Adrenal gland (tissue), 12 donors: ENCODE data around the gene ZMAT5. TPM values are rescaled to one million over a fixed set of nuclear protein-coding genes. Genes with fewer than 3 reads are reported as not detected.

ENCODE experiments used
- DNase-seq, 7 donors: peaks; one replicate each; pipeline ENCODE4 v3.0.0-alpha.2; 2019 to 2020
- H3K27ac ChIP-seq, 5 donors: fragments of 200-600 bp; sonication (generic) in 4 of 5; 1 replicate in 3 of 5; 2 replicates in 2 of 5; pipeline versions ENCODE4 v1.5.1 to v1.8.0; 2016 to 2020; ENCODE audit warnings: mild to moderate bottlenecking in 1 of 5
- H3K27me3 ChIP-seq: fragments of 200-600 bp; 2 replicates; pipeline ENCODE4 v1.8.0; 2021
- H3K36me3 ChIP-seq, 2 donors: fragments of 200-600 bp; replicated peaks in 1 of 2; 1 replicate in 1 of 2; 2 replicates in 1 of 2; pipeline versions ENCODE4 v1.5.1 to v1.8.0; 2018 to 2022
- H3K4me1 ChIP-seq, 2 donors: fragments of 200-600 bp; replicated peaks in 1 of 2; 1 replicate in 1 of 2; 2 replicates in 1 of 2; pipeline versions ENCODE4 v1.5.1 to v1.8.0; 2018 to 2021
- H3K4me3 ChIP-seq, 4 donors: fragments of 200-600 bp; sonication (generic) in 3 of 4; one replicate each; pipeline ENCODE4 v1.5.1; 2016 to 2018
- H3K9me3 ChIP-seq, 3 donors: fragments of 200-600 bp; sonication (generic) in 1 of 3; replicated peaks in 1 of 3; 1 replicate in 2 of 3; 2 replicates in 1 of 3; pipeline versions ENCODE4 v1.5.1 to v1.8.0; 2016 to 2021
- CTCF ChIP-seq, 6 experiments: fragments of 450-650 bp in 4 of 6; fragments of 200-600 bp in 2 of 6; sonication (generic) in 1 of 6; IDR thresholded peaks; 1 replicate in 5 of 6; 2 replicates in 1 of 6; pipeline versions ENCODE4 v1.5.1 to v1.8.0; 2016 to 2021; ENCODE audit warnings: antibody characterized with exemption in 6 of 6, mild to moderate bottlenecking in 2 of 6, moderate library complexity in 1 of 6
- POLR2A ChIP-seq, 2 donors: fragments of 450-650 bp; IDR thresholded peaks; one replicate each; pipeline ENCODE4 v1.6.1; 2017; ENCODE audit warnings: antibody characterized with exemption in 2 of 2, mild to moderate bottlenecking in 2 of 2, moderate library complexity in 1 of 2
- WGBS, 4 donors: extraction: QIAGEN DNeasy Blood & Tissue Kit in 2 of 4; methylation state at CpG; one replicate each; pipeline versions ENCODE4 v1.1.5 to v1.1.7; 2013 to 2017; 5-methylcytosine and 5-hydroxymethylcytosine counted together
- intact Hi-C, 2 donors: fragments of 100-400 bp; cut with DNase I; formaldehyde crosslinking; loops; one replicate each; pipeline versions ENCODE4 v1.14.1 to v1.15.0; 2022 to 2023
- polyA plus RNA-seq, 3 donors: library from polyadenylated mRNA; stranded (reverse); fragments of 200-250 nt in 2 of 3; fragments of 350-450 nt in 1 of 3; fragmentation: Illumina TruSeq in 1 of 3; extraction: RNeasy Lipid Tissue Mini Kit (QIAGEN cat#74804) in 1 of 3; gene quantifications; one replicate each; pipeline ENCODE4 v1.2.3, GENCODE V29; 2013 to 2014
- total RNA-seq, 9 donors: library from RNA; depleted of rRNA in 4 of 9; stranded (reverse); fragments of >200 nt in 4 of 9; fragments of 120-200 nt in 1 of 9; fragmentation: NEBNext Ultra II Directional in 1 of 9; extraction: Animal tissue kit (Norgen Biotek cat#: 25700) in 1 of 9; gene quantifications; one replicate each; pipeline versions ENCODE4 v1.1.0 to v1.2.4, GENCODE V29; 2013 to 2023
- donor health status: healthy with polysubstance abuse.
- donor health status: Bipolar disorder and iron deficiency.
- donor health status: DM: yes; HTN: yes; CAD: no.
- donor health status: DM: no; HTN: no; CAD: no.
- donor health status: DM: no; HTN: no; CAD: no.
- donor health status: DM: yes; HTN: yes; CAD: no.

ZMAT5 gene
- total and polyA plus RNA-seq, 12 donors: 13.1 to 97.8 (median 34.8) TPM

- Histone ChIP-seq H3K4me3 (no peak overlapping the region), H3K36me3 (peaks cover 0 to 13% of the 10 kb centered on the region in 2 donors), H3K27ac (no peak overlapping the region), H3K4me1 (peaks cover 12 to 27% of the 10 kb centered on the region in 2 donors), H3K27me3 (no peaks in the 10 kb centered on the region), H3K9me3 (no peaks in the 10 kb centered on the region)
- intact Hi-C loops: no loop called here
- DNase-seq: no peak
- WGBS, 4 donors: 91 to 96% (median 93%) methylated on average over 10 to 13 of the region's 13 CpGs
- no peak for TF ChIP-seq CTCF (IDR thresholded peaks at IDR 0.05)
- TF ChIP-seq POLR2A (IDR thresholded peaks at IDR 0.05): no peak
Measured at GRCh38 chr22:29691636-29692326, 75.0 kb downstream of the ZMAT5 start.

GRCh38 chr22:29690476-29690875 is 76.3 kb downstream of the ZMAT5 start:
- WGBS, 4 donors: 75 to 77% (median 75%) methylated on average over 7 to 9 of the region's 9 CpGs
- DNase-seq: no peak
- intact Hi-C loops: no loop called here
- H3K9me3 ChIP-seq: no peaks in the 10 kb centered on the region
- peaks cover 12 to 29% of the 10 kb centered on the region in 2 donors for H3K4me1 ChIP-seq
- no peak for TF ChIP-seq POLR2A (IDR thresholded peaks at IDR 0.05)
- TF ChIP-seq CTCF (IDR thresholded peaks at IDR 0.05): no peak
- H3K27ac ChIP-seq: no peak overlapping the region
- H3K4me3 ChIP-seq: no peak overlapping the region
- no peaks in the 10 kb centered on the region for H3K27me3 ChIP-seq
- peaks cover 0 to 10% of the 10 kb centered on the region in 2 donors for H3K36me3 ChIP-seq

- Histone ChIP-seq H3K36me3 (peaks cover 0 to 4% of the 10 kb centered on the region in 2 donors), H3K27me3 (no peaks in the 10 kb centered on the region), H3K4me3 (no peak overlapping the region), H3K4me1 (peaks cover 12 to 29% of the 10 kb centered on the region in 2 donors), H3K27ac (no peak overlapping the region), H3K9me3 (no peaks in the 10 kb centered on the region)
- DNase-seq: peak; percentile 68 to 82 (median 76)
- WGBS, 4 donors: 11 to 49% (median 23%) methylated on average over 8 of the region's 8 CpGs
- intact Hi-C loops: no loop called here
- TF ChIP-seq POLR2A (IDR thresholded peaks at IDR 0.05): no peak
- peak; percentile 61 to 80 (median 72) for TF ChIP-seq CTCF (IDR thresholded peaks at IDR 0.05)
Measured at GRCh38 chr22:29689880-29690213, 77.0 kb downstream of the ZMAT5 start.

- intact Hi-C loops: no loop called here
- Histone ChIP-seq H3K9me3 (no peaks in the 10 kb centered on the region), H3K27ac (no peak overlapping the region), H3K4me3 (no peak overlapping the region), H3K36me3 (peaks cover 0 to 6% of the 10 kb centered on the region in 2 donors), H3K27me3 (no peaks in the 10 kb centered on the region), H3K4me1 (peaks cover 12 to 29% of the 10 kb centered on the region in 2 donors)
- 71 to 84% (median 79%) methylated on average over 5 of the region's 5 CpGs for WGBS, 4 donors
- no peak for DNase-seq
- TF ChIP-seq CTCF (IDR thresholded peaks at IDR 0.05) (no peak), POLR2A (IDR thresholded peaks at IDR 0.05) (no peak)
Measured at GRCh38 chr22:29689206-29689879, 77.5 kb downstream of the ZMAT5 start.
